Smooth muscle cell (in vitro differentiated cells): ENCODE data around the gene S100A8. TPM values are rescaled to one million over a fixed set of nuclear protein-coding genes. Genes with fewer than 3 reads are reported as not detected.
"Not testable (repeated sequence)": the region's sequence is repeated elsewhere in the genome, so short reads cannot be mapped to it uniquely, and the experiment has no call there.

Source experiments
- DNase-seq: peaks from one replicate; lab custom pipeline; 2025; ENCODE audit not compliant: unreplicated experiment; lab: John Stamatoyannopoulos, UW
- H2AFZ ChIP-seq: fragments of 200-600 bp; sonication (generic); 2 replicates; pipeline ENCODE4 v1.6.0; 2016; ENCODE audit warnings: antibody characterized with exemption, low read depth, mild to moderate bottlenecking
- H3F3A ChIP-seq: fragments of 200-600 bp; sonication (generic); 2 replicates; pipeline ENCODE4 v1.6.0; 2017; ENCODE audit warnings: antibody characterized with exemption, low read depth
- H3K27ac ChIP-seq: fragments of 200-600 bp; sonication (generic); 2 replicates; pipeline ENCODE4 v1.5.1; 2016; ENCODE audit warnings: low read depth, mild to moderate bottlenecking
- H3K27me3 ChIP-seq: fragments of 200-600 bp; sonication (generic); 2 replicates; pipeline ENCODE4 v1.6.1; 2016; ENCODE audit warnings: low read depth, mild to moderate bottlenecking
- H3K36me3 ChIP-seq: fragments of 200-600 bp; sonication (generic); 2 replicates; pipeline ENCODE4 v1.5.1; 2016; ENCODE audit warnings: low read depth
- H3K4me1 ChIP-seq: fragments of 200-600 bp; sonication (generic); 2 replicates; pipeline ENCODE4 v1.5.1; 2016; ENCODE audit warnings: low read depth
- H3K4me2 ChIP-seq: fragments of 200-600 bp; sonication (generic); 2 replicates; pipeline ENCODE4 v1.6.0; 2016; ENCODE audit warnings: mild to moderate bottlenecking
- H3K4me3 ChIP-seq: fragments of 200-600 bp; sonication (generic); 2 replicates; pipeline ENCODE4 v1.5.1; 2016; ENCODE audit warnings: mild to moderate bottlenecking
- H3K79me2 ChIP-seq: fragments of 200-600 bp; sonication (generic); 2 replicates; pipeline ENCODE4 v1.6.0; 2016; ENCODE audit warnings: low read depth, mild to moderate bottlenecking
- H3K9ac ChIP-seq: fragments of 200-600 bp; sonication (generic); 2 replicates; pipeline ENCODE4 v1.6.0; 2016; ENCODE audit warnings: low read depth
- H3K9me3 ChIP-seq: fragments of 200-600 bp; sonication (generic); replicated peaks from 2 replicates; pipeline ENCODE4 v1.5.1; 2016; ENCODE audit warnings: low read depth
- H4K20me1 ChIP-seq: fragments of 200-600 bp; sonication (generic); 2 replicates; pipeline ENCODE4 v1.6.0; 2016; ENCODE audit warnings: low read depth
- CTCF ChIP-seq: fragments of 200-600 bp; sonication (generic); IDR thresholded peaks from 2 replicates; pipeline ENCODE4 v1.5.1; 2017; ENCODE audit warnings: borderline replicate concordance, mild to moderate bottlenecking, antibody characterized with exemption; ENCODE audit not compliant: insufficient read depth, poor library complexity, severe bottlenecking
- WGBS: methylation state at CpG from one replicate; pipeline ENCODE4 v1.1.7; 2016; ENCODE audit warnings: low lambda C conversion rate; 5-methylcytosine and 5-hydroxymethylcytosine counted together
- polyA plus RNA-seq: library from polyadenylated mRNA; unstranded; fragments of >200 nt; fragmentation: Nextera tagmentation; extraction: Ambion mirVana; gene quantifications from 2 replicates; pipeline ENCODE4 v1.2.1, GENCODE V29; 2016
- total RNA-seq: library from RNA; depleted of rRNA; stranded (reverse); fragments of >200 nt; gene quantifications from 2 replicates; pipeline ENCODE4 v1.2.3, GENCODE V29; 2014

Gene S100A8
- total and polyA plus RNA-seq, 2 experiments from 2014 or later = 0.79 TPM; not detected in 1

GRCh38 chr1:153348511-153349362 lies 42.1 kb downstream of the S100A8 start, which contains the start of gene PGLYRP4:
Gene PGLYRP4, minus strand, starts transcription at chr1:153348841. Its CDS starts 909 bp downstream, at chr1:153347932.
- H3K4me3 ChIP-seq = no peak within 1 kb of the TSS
- H3K79me2 ChIP-seq = no peaks in the 10 kb centered on the region
- H2AFZ ChIP-seq = no peak within 1 kb of the TSS
- H3F3A ChIP-seq = no peaks in the 10 kb centered on the region
- no peak for TF ChIP-seq CTCF
- 56% methylated on average over 9 of the region's 10 CpGs for WGBS
- H4K20me1 ChIP-seq = no peaks in the 10 kb centered on the region
- no peaks in the 10 kb centered on the region for H3K36me3 ChIP-seq
- no peak within 1 kb of the TSS for H3K9ac ChIP-seq
- no peak within 1 kb of the TSS for H3K4me2 ChIP-seq
- no peaks in the 10 kb centered on the region for H3K9me3 ChIP-seq
- no peak within 1 kb of the TSS for H3K27ac ChIP-seq
- H3K4me1 ChIP-seq = no peaks in the 10 kb centered on the region
- no peak for DNase-seq
- peaks cover 14% of the 10 kb centered on the region for H3K27me3 ChIP-seq

GRCh38 chr1:153347856-153348255 lies 43.0 kb downstream of the S100A8 start:
- no peak for DNase-seq
- H3K27me3 ChIP-seq = peaks cover 14% of the 10 kb centered on the region
- no peak overlapping the region for H3K9ac ChIP-seq
- no peak overlapping the region for H3K4me3 ChIP-seq
- no peak overlapping the region for H3K4me2 ChIP-seq
- no peaks in the 10 kb centered on the region for H3K9me3 ChIP-seq
- H3K27ac ChIP-seq = no peak overlapping the region
- 70% methylated on average over 7 of the region's 7 CpGs for WGBS
- H4K20me1 ChIP-seq = no peaks in the 10 kb centered on the region
- no peaks in the 10 kb centered on the region for H3F3A ChIP-seq
- no peaks in the 10 kb centered on the region for H3K4me1 ChIP-seq
- no peak overlapping the region for H2AFZ ChIP-seq
- no peaks in the 10 kb centered on the region for H3K36me3 ChIP-seq
- H3K79me2 ChIP-seq = no peaks in the 10 kb centered on the region
- no peak for TF ChIP-seq CTCF

DNA sequence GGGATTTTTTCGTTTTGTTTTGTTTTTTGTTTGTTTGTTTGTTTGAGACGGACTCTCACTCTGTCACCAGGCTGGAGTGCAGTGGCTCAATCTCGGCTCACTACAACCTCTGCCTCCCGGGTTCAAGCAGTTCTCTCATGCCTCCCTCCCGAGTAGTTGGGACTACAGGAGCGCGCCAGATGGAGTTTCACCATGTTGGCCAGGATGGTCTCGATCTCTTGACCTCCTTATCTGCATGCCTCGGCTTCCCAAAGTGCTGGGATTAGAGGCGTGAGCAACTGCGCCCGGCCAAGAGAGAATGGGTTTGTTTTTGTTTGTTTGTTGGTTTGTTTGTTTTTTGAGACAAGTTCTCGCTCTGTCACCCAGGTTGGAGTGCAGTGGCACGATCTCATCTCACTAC lies 43.8 kb downstream of the S100A8 start:
- H3F3A ChIP-seq, H2AFZ ChIP-seq, H3K4me2 ChIP-seq, H3K9me3 ChIP-seq, DNase-seq, H3K4me1 ChIP-seq, H3K27ac ChIP-seq, H3K4me3 ChIP-seq, H3K79me2 ChIP-seq, H3K36me3 ChIP-seq, H4K20me1 ChIP-seq, H3K9ac ChIP-seq: not testable (repeated sequence)
- 72% methylated on average over 14 of the region's 14 CpGs for WGBS
- H3K27me3 ChIP-seq = peaks cover 14% of the 10 kb centered on the region

- WGBS = 85% methylated on average over 6 of the region's 6 CpGs
- Histone ChIP-seq H4K20me1 (no peaks in the 10 kb centered on the region), H3F3A (no peaks in the 10 kb centered on the region), H3K9ac (no peak overlapping the region), H3K4me3 (no peak overlapping the region), H3K27me3 (peaks cover 13% of the 10 kb centered on the region), H3K4me1 (no peaks in the 10 kb centered on the region), H3K9me3 (no peaks in the 10 kb centered on the region), H3K36me3 (no peaks in the 10 kb centered on the region), H3K4me2 (no peak overlapping the region), H2AFZ (no peak overlapping the region), H3K79me2 (no peaks in the 10 kb centered on the region), H3K27ac (no peak overlapping the region)
- no peak for DNase-seq
- no peak for TF ChIP-seq CTCF
Measured at GRCh38 chr1:153346077-153346723, 44.7 kb downstream of the S100A8 start.
